ENCODE results near the gene RBBP6. TPM values are rescaled to one million over a fixed set of nuclear protein-coding genes. Genes with fewer than 3 reads are reported as not detected.

RBBP6 gene
- total RNA-seq, 1 donor from 2014 or later, result 42.1 TPM

DNA sequence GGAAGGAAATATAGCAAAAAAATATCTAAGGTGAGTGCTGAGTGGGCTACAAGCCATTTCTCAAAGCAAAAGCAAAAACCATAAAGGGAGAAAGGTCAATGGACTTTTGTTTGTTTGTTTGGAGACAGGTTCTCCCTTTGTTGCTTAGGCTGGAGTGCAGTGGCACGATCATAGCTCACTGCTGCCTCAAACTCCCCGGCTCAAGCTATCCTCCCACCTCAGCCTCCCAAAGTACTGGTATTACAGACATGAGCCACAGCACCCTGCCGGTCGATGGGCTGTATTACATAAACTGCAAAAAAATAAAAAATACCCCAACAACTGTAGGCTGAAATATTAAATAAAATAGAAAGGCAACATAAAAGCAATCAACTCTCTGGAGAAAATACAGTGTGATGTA lies 3.5 kb upstream of the RBBP6 start:
- intact Hi-C loops (cut with DNase I), result no loop called here
- TF ChIP-seq, protein P1, sequence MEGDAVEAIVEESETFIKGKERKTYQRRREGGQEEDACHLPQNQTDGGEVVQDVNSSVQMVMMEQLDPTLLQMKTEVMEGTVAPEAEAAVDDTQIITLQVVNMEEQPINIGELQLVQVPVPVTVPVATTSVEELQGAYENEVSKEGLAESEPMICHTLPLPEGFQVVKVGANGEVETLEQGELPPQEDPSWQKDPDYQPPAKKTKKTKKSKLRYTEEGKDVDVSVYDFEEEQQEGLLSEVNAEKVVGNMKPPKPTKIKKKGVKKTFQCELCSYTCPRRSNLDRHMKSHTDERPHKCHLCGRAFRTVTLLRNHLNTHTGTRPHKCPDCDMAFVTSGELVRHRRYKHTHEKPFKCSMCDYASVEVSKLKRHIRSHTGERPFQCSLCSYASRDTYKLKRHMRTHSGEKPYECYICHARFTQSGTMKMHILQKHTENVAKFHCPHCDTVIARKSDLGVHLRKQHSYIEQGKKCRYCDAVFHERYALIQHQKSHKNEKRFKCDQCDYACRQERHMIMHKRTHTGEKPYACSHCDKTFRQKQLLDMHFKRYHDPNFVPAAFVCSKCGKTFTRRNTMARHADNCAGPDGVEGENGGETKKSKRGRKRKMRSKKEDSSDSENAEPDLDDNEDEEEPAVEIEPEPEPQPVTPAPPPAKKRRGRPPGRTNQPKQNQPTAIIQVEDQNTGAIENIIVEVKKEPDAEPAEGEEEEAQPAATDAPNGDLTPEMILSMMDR (IDR thresholded peaks at IDR 0.05), result no peak
- Histone ChIP-seq H3K27me3 (ENCODE audit: low read depth) (no peaks in the 10 kb centered on the region), H3K27ac (no peak overlapping the region), H3K4me1 (peaks cover 7% of the 10 kb centered on the region), H3K36me3 (no peaks in the 10 kb centered on the region), H3K4me3 (no peak overlapping the region), H3K9me3 (no peaks in the 10 kb centered on the region)
- no peak for DNase-seq
- no peak for ATAC-seq

GRCh38 chr16:24536671-24537070 lies 2.7 kb upstream of the RBBP6 start:
- DNase-seq, result no peak
- Histone ChIP-seq H3K9me3 (no peaks in the 10 kb centered on the region), H3K27me3 (ENCODE audit: low read depth) (no peaks in the 10 kb centered on the region), H3K36me3 (no peaks in the 10 kb centered on the region), H3K4me1 (peaks cover 8% of the 10 kb centered on the region), H3K27ac (no peak overlapping the region), H3K4me3 (no peak overlapping the region)
- no peak for ATAC-seq
- intact Hi-C loops (cut with DNase I), result no loop called here
- TF ChIP-seq, protein P1 (IDR thresholded peaks at IDR 0.05), result no peak

- TF ChIP-seq, protein P1 (IDR thresholded peaks at IDR 0.05), result no peak
- no peak for ATAC-seq
- Histone ChIP-seq H3K27ac (no peak overlapping the region), H3K4me1 (peaks cover 18% of the 10 kb centered on the region), H3K36me3 (no peaks in the 10 kb centered on the region), H3K4me3 (no peak overlapping the region), H3K9me3 (no peaks in the 10 kb centered on the region), H3K27me3 (ENCODE audit: low read depth) (no peaks in the 10 kb centered on the region)
- intact Hi-C loops (cut with DNase I), result no loop called here
- no peak for DNase-seq
These were observed 1.7 kb upstream of the RBBP6 start for GRCh38 chr16:24537474-24538337.

- DNase-seq, result no peak
- intact Hi-C loops (cut with DNase I), result no loop called here
These were observed 541 bp upstream of the RBBP6 start for GRCh38 chr16:24538756-24539294.

GRCh38 chr16:24539850-24540601 lies 660 bp downstream of the RBBP6 start:
- TF ChIP-seq, protein P1 (IDR thresholded peaks at IDR 0.05), result no peak
- intact Hi-C loops (cut with DNase I), result no loop called here
- Histone ChIP-seq H3K9me3 (no peaks in the 10 kb centered on the region), H3K27me3 (ENCODE audit: low read depth) (no peaks in the 10 kb centered on the region), H3K4me3 (peak overlapping the region; percentile 85), H3K36me3 (no peaks in the 10 kb centered on the region), H3K27ac (peak overlapping the region; percentile 100), H3K4me1 (peaks cover 41% of the 10 kb centered on the region)
- DNase-seq (peak; percentile 82), ATAC-seq (peak; percentile 83 to 85)

More at GRCh38 chr16:24538756-24539294, 541 bp upstream of the RBBP6 start:
- peak; percentile 66 to 69 for ATAC-seq
- Histone ChIP-seq H3K9me3 (no peaks in the 10 kb centered on the region), H3K27ac (peak overlapping the region; percentile 100), H3K4me1 (peaks cover 29% of the 10 kb centered on the region), H3K36me3 (no peaks in the 10 kb centered on the region), H3K4me3 (peak overlapping the region; percentile 85), H3K27me3 (ENCODE audit: low read depth) (no peaks in the 10 kb centered on the region)
- TF ChIP-seq, protein P1 (IDR thresholded peaks at IDR 0.05), result no peak
